ENCODE results near the gene TIMP2.
"Not testable (repeated sequence)": the region's sequence is repeated elsewhere in the genome, so short reads cannot be mapped to it uniquely, and the experiment has no call there.

Gene TIMP2

DNA sequence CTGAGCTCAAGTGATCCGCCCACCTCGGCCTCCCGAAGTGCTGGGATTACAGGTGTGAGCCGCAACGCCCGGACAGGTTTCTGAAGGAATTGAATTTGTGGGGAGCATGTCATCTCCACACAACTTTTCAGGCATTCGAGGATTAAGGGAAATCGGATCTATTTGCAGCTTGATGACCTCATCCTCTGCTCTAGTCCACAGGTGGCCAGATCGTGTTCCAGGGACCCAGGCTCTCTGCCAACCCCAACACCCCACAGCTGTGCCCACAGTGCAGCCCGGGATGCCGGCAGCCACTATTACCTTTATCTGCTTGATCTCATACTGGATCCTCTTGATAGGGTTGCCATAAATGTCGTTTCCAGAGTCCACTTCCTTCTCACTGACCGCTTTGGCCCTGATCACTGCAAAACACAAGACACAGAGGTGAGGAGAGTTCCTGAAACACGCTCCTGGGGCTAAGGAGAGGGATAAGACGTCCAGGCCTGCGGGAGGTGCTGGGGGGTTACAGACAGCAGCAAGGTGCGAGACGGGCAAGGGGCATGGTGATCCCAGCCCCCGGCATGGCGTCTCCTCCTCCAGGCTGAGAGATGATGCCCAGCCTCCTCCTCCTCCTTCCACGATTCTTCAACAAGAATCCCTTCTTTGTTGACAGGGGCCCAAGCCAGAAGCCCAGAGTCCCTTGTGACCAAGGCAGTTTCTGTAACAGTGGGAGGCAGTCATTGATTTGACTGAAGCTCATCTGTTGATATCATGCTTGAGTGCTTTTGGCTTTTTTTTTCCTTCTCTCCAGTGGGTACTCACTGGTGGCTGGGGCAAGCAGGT lies 51.5 kb downstream of the TIMP2 start:
- H3K4me3 ChIP-seq (ENCODE audit: low read depth in 1 of 2, low read length in 2 of 2) = no peak overlapping the region
- peak overlapping the region; percentile 23 for H3K27ac ChIP-seq (ENCODE audit: low read length)
- H3K27me3 ChIP-seq (ENCODE audit: low read depth, low read length) = no peaks in the 10 kb centered on the region
- peaks cover 4 to 31% of the 10 kb centered on the region in 2 donors for H3K4me1 ChIP-seq (ENCODE audit: control insufficient read depth in 1 of 2, insufficient read depth in 2 of 2, low read length in 2 of 2)
- no peaks in the 10 kb centered on the region for H3K9me3 ChIP-seq (ENCODE audit: control insufficient read depth in 1 of 2, low read length in 2 of 2)
- peaks cover 19 to 39% of the 10 kb centered on the region in 2 donors for H3K36me3 ChIP-seq (ENCODE audit: control insufficient read depth in 1 of 2, insufficient read depth in 2 of 2, low read length in 2 of 2)

DNA sequence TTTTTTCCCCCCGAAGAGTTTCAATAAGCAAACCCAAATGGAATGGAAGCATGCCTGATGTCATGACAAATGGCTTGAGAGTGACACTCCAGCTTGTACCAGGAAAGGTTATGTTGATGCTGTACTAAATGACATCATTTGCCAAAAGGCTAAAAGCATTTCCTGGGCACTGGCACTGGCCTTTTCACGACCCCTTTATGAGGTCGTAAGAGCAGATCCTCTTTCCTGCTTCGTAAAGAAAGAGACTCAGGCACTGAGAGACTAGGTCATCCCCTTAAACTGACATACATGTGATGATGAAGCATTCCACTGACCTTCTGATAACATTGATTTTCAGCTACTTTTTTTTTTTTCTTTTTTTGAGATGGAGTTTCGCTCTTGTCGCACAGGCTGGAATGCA lies 52.7 kb downstream of the TIMP2 start:
- Histone ChIP-seq H3K27ac (ENCODE audit: low read length) (no peak overlapping the region), H3K4me3 (ENCODE audit: low read depth in 1 of 2, low read length in 2 of 2) (no peak overlapping the region), H3K27me3 (ENCODE audit: low read depth, low read length) (no peaks in the 10 kb centered on the region), H3K36me3 (ENCODE audit: control insufficient read depth in 1 of 2, insufficient read depth in 2 of 2, low read length in 2 of 2) (peaks cover 16 to 41% of the 10 kb centered on the region in 2 donors), H3K9me3 (ENCODE audit: control insufficient read depth in 1 of 2, low read length in 2 of 2) (no peaks in the 10 kb centered on the region), H3K4me1 (ENCODE audit: control insufficient read depth in 1 of 2, insufficient read depth in 2 of 2, low read length in 2 of 2) (peaks cover 4 to 27% of the 10 kb centered on the region in 2 donors)

DNA sequence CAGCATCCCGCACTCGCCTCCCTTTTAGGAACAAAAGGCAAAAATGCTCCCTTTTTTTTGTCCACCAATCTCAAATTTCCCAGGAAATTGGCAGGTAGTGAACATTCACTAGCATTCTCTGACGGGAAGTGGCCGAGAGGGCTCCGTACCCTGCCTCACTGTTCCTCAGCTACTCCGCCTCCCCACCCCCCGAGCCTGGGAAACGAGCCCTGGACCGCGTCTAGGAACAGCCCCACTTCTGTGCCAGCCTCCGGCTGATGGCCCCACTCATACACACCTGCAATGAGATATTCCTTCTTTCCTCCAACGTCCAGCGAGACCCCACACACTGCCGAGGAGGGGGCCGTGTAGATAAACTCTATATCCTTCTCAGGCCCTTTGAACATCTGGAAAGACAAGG lies 54.6 kb downstream of the TIMP2 start:
- Histone ChIP-seq H3K27me3 (ENCODE audit: low read depth, low read length) (no peaks in the 10 kb centered on the region), H3K4me1 (ENCODE audit: control insufficient read depth in 1 of 2, insufficient read depth in 2 of 2, low read length in 2 of 2) (peaks cover 8 to 36% of the 10 kb centered on the region in 2 donors), H3K9me3 (ENCODE audit: control insufficient read depth in 1 of 2, low read length in 2 of 2) (no peaks in the 10 kb centered on the region), H3K4me3 (ENCODE audit: low read depth in 1 of 2, low read length in 2 of 2) (no peak overlapping the region), H3K27ac (ENCODE audit: low read length) (no peak overlapping the region), H3K36me3 (ENCODE audit: control insufficient read depth in 1 of 2, insufficient read depth in 2 of 2, low read length in 2 of 2) (peaks cover 16 to 41% of the 10 kb centered on the region in 2 donors)

DNA sequence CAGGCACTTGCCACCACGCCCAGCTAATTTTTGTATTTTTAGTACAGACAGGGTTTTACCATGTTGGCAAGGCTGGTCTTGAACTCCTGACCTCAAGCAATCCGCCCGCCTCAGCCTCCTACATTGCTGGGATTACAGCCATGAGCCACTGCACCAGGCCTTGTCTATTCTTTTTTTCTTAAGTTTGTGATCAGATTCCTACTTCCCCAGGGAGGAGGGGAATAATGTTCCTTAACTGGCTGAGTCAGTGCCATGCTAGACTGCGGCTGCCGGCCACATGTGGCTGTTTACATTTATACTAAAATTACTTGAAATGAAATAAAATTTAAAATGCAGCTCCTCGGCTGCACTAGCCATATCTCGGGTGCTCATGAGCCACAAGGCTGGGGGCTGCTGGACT lies 56.8 kb downstream of the TIMP2 start:
- Histone ChIP-seq H3K4me3 (ENCODE audit: low read depth in 1 of 2, low read length in 2 of 2) (no peak overlapping the region), H3K36me3 (ENCODE audit: control insufficient read depth in 1 of 2, insufficient read depth in 2 of 2, low read length in 2 of 2) (peaks cover 19 to 38% of the 10 kb centered on the region in 2 donors), H3K4me1 (ENCODE audit: control insufficient read depth in 1 of 2, insufficient read depth in 2 of 2, low read length in 2 of 2) (peaks cover 4 to 18% of the 10 kb centered on the region in 2 donors), H3K27me3 (ENCODE audit: low read depth, low read length) (no peaks in the 10 kb centered on the region), H3K9me3 (ENCODE audit: control insufficient read depth in 1 of 2, low read length in 2 of 2) (no peaks in the 10 kb centered on the region), H3K27ac (ENCODE audit: low read length) (no peak overlapping the region)

DNA sequence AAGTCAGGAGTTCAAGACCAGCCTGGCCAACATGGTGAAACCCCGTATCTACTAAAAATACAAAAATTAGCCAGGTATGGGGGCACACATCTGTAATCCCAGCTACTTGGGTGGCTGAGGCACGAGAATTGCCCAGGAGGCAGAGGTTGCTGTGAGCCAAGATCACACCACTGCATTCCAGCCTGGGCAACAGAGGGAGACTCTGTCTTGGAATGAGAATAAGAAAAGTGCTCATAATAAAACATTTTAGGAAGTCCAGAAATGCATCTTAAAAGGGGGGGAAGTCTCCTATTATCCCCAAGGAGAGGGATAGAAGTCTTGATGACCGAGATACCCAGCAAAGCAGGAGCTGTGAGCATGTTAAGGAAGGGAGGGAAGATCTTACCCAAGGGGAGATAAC lies 58.1 kb downstream of the TIMP2 start:
- Histone ChIP-seq H3K36me3 (ENCODE audit: control insufficient read depth in 1 of 2, insufficient read depth in 2 of 2, low read length in 2 of 2) (peaks cover 14 to 35% of the 10 kb centered on the region in 2 donors), H3K4me1 (ENCODE audit: control insufficient read depth in 1 of 2, insufficient read depth in 2 of 2, low read length in 2 of 2) (peaks cover 4 to 17% of the 10 kb centered on the region in 2 donors)
- H3K4me3 ChIP-seq (ENCODE audit: low read depth in 1 of 2, low read length in 2 of 2); H3K9me3 ChIP-seq (ENCODE audit: control insufficient read depth in 1 of 2, low read length in 2 of 2); H3K27me3 ChIP-seq (ENCODE audit: low read depth, low read length); H3K27ac ChIP-seq (ENCODE audit: low read length): not testable (repeated sequence)

DNA sequence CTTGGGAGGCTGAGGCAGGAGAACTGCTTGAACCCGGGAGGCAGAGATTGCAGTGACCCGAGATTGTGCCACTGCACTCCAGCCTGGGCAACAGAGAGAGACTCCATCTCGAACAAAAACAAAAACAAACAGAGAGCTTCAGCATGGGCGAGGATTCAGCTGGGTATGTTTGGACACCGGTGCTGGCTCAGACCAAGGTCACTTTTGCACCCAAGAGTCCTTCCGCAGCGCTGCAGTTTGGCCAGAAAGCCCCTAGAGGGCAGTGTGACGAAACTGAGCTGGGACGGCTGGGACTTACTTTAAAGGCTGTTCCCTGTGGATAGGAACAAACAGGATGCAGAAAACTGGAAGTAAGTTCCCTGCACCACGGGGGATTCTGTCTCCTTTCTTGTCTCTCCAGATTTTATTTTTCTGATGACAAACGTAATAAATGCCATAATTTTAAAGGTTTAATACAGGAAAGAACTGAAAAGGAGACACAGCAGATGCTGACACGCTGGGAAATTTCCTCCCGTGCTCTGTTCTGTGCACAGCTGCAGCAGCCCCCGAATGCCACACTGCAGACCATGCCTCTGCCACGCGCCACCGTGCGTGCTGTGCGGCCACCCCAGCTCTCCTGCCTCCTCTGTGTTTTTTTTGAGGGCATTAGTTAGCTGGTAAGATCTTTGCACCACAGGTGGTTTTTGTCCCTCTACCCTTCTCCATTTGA lies 59.4 kb downstream of the TIMP2 start:
- Histone ChIP-seq H3K27me3 (ENCODE audit: low read depth, low read length) (no peaks in the 10 kb centered on the region), H3K9me3 (ENCODE audit: control insufficient read depth in 1 of 2, low read length in 2 of 2) (no peaks in the 10 kb centered on the region), H3K36me3 (ENCODE audit: control insufficient read depth in 1 of 2, insufficient read depth in 2 of 2, low read length in 2 of 2) (peaks cover 8 to 31% of the 10 kb centered on the region in 2 donors), H3K4me3 (ENCODE audit: low read depth in 1 of 2, low read length in 2 of 2) (peak overlapping the region in 1 of 2 donors; percentile 40), H3K4me1 (ENCODE audit: control insufficient read depth in 1 of 2, insufficient read depth in 2 of 2, low read length in 2 of 2) (peaks cover 4 to 17% of the 10 kb centered on the region in 2 donors), H3K27ac (ENCODE audit: low read length) (no peak overlapping the region)

DNA sequence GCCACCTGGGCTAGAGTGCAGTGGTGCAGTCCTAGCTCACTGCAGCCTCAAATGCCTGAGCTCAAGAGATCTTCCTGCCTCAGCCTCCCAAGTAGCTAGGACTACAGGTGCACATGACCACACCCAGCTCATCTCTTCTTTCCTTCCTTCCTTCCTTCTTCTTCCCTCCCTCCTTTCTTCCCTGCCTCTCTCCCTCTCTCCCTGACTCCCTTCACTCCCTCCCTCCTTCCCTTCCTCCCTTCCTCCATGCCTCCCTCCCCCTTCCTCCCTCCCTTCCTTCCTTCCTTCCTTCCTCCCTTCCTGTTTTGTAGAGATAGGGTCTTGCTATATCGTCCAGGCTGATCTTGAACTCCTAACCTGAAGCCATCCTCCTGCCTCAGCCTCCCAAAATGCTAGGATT lies 61.1 kb downstream of the TIMP2 start:
- H3K27ac ChIP-seq (ENCODE audit: low read length) = no peak overlapping the region
- peaks cover 4 to 17% of the 10 kb centered on the region in 2 donors for H3K4me1 ChIP-seq (ENCODE audit: control insufficient read depth in 1 of 2, insufficient read depth in 2 of 2, low read length in 2 of 2)
- H3K27me3 ChIP-seq (ENCODE audit: low read depth, low read length) = no peaks in the 10 kb centered on the region
- H3K4me3 ChIP-seq (ENCODE audit: low read depth in 1 of 2, low read length in 2 of 2) = no peak overlapping the region
- H3K36me3 ChIP-seq (ENCODE audit: control insufficient read depth in 1 of 2, insufficient read depth in 2 of 2, low read length in 2 of 2) = peaks cover 3 to 20% of the 10 kb centered on the region in 2 donors
- H3K9me3 ChIP-seq (ENCODE audit: control insufficient read depth in 1 of 2, low read length in 2 of 2) = no peaks in the 10 kb centered on the region

DNA sequence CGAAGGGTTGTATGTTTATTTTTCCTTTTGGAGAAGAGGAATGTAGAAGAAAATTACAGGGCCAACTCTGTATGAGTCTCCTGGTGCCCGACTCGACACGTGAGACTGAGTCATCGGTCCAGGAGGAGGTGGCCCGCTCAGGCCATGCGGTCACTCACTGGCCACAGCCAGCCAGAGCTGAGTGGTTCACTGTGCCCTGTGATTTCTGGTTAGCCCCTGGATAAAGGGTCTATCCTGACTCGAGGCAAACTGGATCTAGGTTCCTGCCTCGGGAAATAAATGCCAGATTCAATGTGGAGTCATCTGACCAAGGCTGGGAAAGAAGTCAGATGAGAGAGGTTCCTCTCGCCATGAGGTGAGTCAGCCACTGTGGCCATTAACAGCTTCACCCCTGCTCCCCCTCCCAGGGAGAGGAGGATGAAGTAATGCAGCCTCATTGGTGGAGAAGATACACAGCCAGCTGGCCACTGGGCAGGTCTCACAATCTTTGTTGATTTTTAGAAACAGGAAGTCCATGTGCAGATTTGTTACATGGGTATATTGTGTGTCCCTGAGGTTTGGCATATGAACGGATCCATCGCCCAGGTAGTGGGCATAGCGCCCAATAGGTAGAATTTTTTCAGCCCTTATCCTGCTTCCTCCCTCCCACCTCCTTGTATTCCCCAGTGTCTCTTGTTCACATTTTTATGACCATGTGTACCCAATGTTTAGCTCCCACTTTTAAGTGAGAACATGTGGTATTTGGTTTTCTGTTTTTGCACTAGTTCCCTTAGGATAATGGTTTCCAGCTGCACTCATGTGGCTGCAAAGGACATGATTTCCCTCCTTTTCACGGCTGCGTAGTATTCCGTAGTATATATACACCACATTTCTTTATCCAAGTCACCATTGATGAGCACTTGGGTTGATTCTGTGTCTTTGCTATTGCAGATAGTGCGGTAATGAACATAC lies 62.8 kb downstream of the TIMP2 start:
- Histone ChIP-seq H3K4me3 (ENCODE audit: low read depth in 1 of 2, low read length in 2 of 2) (no peak overlapping the region), H3K27ac (ENCODE audit: low read length) (peak overlapping the region; percentile 79), H3K4me1 (ENCODE audit: control insufficient read depth in 1 of 2, insufficient read depth in 2 of 2, low read length in 2 of 2) (peaks cover 4 to 17% of the 10 kb centered on the region in 2 donors), H3K27me3 (ENCODE audit: low read depth, low read length) (no peaks in the 10 kb centered on the region), H3K36me3 (ENCODE audit: control insufficient read depth in 1 of 2, insufficient read depth in 2 of 2, low read length in 2 of 2) (peaks cover 3 to 15% of the 10 kb centered on the region in 2 donors), H3K9me3 (ENCODE audit: control insufficient read depth in 1 of 2, low read length in 2 of 2) (no peaks in the 10 kb centered on the region)

DNA sequence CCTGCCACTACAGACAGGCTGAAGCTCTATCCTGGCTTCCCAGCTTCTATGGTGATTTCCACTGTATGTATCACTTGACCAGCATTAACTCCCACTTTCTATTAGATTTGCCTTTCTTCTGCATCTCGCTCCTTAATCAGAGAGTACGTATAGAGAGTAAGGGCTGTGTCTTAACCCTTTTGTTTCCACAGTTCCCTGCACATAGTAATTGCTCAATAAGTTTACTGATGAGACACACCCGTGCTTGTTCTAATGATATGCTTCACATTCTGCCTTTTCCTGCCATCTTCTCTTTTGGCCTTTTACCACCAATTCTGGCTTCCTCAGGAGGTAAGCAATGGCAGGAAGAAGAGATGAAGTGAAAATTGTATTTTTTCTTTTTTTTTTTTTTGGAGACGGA lies 64.0 kb downstream of the TIMP2 start:
- Histone ChIP-seq H3K27me3 (ENCODE audit: low read depth, low read length) (no peaks in the 10 kb centered on the region), H3K4me3 (ENCODE audit: low read depth in 1 of 2, low read length in 2 of 2) (no peak overlapping the region), H3K36me3 (ENCODE audit: control insufficient read depth in 1 of 2, insufficient read depth in 2 of 2, low read length in 2 of 2) (peaks cover 8 to 26% of the 10 kb centered on the region in 2 donors), H3K27ac (ENCODE audit: low read length) (peak overlapping the region; percentile 8), H3K4me1 (ENCODE audit: control insufficient read depth in 1 of 2, insufficient read depth in 2 of 2, low read length in 2 of 2) (peaks cover 4 to 8% of the 10 kb centered on the region in 2 donors), H3K9me3 (ENCODE audit: control insufficient read depth in 1 of 2, low read length in 2 of 2) (no peaks in the 10 kb centered on the region)

DNA sequence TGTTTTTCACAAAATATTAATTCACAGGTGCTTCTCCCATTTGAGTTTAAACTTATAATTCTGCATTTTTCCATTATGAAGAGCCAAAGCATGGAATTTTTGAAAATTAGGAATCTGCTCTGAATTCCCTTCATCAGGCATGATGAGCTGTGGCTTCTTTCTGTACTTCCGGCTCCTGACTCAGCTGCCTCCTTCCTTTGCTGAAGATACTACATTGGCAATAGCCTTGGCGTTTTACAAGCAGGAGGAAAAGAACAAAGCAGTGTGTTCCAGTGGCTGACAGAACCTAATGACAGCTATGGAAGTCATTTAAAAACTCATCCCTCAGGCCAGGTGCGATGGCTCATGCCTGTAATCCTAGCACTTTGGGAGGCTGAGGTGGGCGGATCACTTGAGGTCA lies 66.1 kb downstream of the TIMP2 start:
- peaks cover 12 to 45% of the 10 kb centered on the region in 2 donors for H3K36me3 ChIP-seq (ENCODE audit: control insufficient read depth in 1 of 2, insufficient read depth in 2 of 2, low read length in 2 of 2)
- no peaks in the 10 kb centered on the region for H3K4me1 ChIP-seq (ENCODE audit: control insufficient read depth in 1 of 2, insufficient read depth in 2 of 2, low read length in 2 of 2)
- H3K27me3 ChIP-seq (ENCODE audit: low read depth, low read length) = no peaks in the 10 kb centered on the region
- no peaks in the 10 kb centered on the region for H3K9me3 ChIP-seq (ENCODE audit: control insufficient read depth in 1 of 2, low read length in 2 of 2)
- H3K27ac ChIP-seq (ENCODE audit: low read length) = no peak overlapping the region
- no peak overlapping the region for H3K4me3 ChIP-seq (ENCODE audit: low read depth in 1 of 2, low read length in 2 of 2)

DNA sequence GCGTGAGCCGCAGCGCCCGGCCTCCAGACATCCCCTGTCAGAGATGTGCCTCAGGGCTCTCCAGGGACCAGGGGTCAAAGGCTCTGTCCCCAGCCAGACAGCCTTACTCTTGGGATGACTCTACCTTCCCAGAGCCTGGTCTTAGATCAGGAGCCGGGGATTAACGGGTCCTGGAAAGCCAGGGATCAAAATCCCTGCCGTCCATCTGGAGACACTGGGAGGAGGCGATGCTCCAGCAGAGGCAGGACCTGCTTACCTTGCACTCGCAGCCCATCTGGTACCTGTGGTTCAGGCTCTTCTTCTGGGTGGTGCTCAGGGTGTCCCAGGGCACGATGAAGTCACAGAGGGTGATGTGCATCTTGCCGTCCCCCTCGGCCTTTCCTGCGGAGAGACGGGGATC lies 67.9 kb downstream of the TIMP2 start:
- H3K4me3 ChIP-seq (ENCODE audit: low read depth in 1 of 2, low read length in 2 of 2) = no peak overlapping the region
- H3K4me1 ChIP-seq (ENCODE audit: control insufficient read depth in 1 of 2, insufficient read depth in 2 of 2, low read length in 2 of 2) = no peaks in the 10 kb centered on the region
- H3K27ac ChIP-seq (ENCODE audit: low read length) = no peak overlapping the region
- no peaks in the 10 kb centered on the region for H3K9me3 ChIP-seq (ENCODE audit: control insufficient read depth in 1 of 2, low read length in 2 of 2)
- H3K27me3 ChIP-seq (ENCODE audit: low read depth, low read length) = no peaks in the 10 kb centered on the region
- peaks cover 16 to 49% of the 10 kb centered on the region in 2 donors for H3K36me3 ChIP-seq (ENCODE audit: control insufficient read depth in 1 of 2, insufficient read depth in 2 of 2, low read length in 2 of 2)
